ENCODE data around the gene RRP8.

DNA sequence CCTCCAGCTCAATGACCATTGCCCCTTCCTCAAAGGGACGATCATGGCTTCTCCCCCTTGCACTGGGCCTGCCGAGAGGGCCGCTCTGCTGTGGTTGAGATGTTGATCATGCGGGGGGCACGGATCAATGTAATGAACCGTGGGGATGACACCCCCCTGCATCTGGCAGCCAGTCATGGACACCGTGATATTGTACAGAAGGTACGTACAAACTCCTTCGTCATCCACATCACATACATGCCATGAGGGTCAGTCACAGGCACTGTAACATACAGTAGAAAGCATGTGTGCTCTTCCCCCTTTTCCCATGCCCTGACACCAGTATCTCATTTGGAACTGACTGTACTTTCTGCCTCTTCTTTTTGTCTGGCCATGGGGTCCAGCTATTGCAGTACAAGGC lies 4.6 kb upstream of the RRP8 start:
- TF ChIP-seq POLR2A (IDR thresholded peaks at IDR 0.05) (no peak), POLR2AphosphoS5 (IDR thresholded peaks at IDR 0.05) (no peak), EP300 (IDR thresholded peaks at IDR 0.05) (no peak)
- TF ChIP-seq, protein P1, sequence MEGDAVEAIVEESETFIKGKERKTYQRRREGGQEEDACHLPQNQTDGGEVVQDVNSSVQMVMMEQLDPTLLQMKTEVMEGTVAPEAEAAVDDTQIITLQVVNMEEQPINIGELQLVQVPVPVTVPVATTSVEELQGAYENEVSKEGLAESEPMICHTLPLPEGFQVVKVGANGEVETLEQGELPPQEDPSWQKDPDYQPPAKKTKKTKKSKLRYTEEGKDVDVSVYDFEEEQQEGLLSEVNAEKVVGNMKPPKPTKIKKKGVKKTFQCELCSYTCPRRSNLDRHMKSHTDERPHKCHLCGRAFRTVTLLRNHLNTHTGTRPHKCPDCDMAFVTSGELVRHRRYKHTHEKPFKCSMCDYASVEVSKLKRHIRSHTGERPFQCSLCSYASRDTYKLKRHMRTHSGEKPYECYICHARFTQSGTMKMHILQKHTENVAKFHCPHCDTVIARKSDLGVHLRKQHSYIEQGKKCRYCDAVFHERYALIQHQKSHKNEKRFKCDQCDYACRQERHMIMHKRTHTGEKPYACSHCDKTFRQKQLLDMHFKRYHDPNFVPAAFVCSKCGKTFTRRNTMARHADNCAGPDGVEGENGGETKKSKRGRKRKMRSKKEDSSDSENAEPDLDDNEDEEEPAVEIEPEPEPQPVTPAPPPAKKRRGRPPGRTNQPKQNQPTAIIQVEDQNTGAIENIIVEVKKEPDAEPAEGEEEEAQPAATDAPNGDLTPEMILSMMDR (IDR thresholded peaks at IDR 0.05) = no peak

All from upper lobe of left lung (tissue), 4 donors.